ENCODE data around the gene BCO1. TPM values are rescaled to one million over a fixed set of nuclear protein-coding genes. Genes with fewer than 3 reads are reported as not detected.

The BCO1 gene
- polyA plus RNA-seq, 1 donor, result 0.05 TPM

GRCh38 chr16:81318711-81319110, 80.2 kb downstream of the BCO1 start:
- no peak for DNase-seq (ENCODE audit: low read depth)

GRCh38 chr16:81319221-81319912, 80.9 kb downstream of the BCO1 start:
- no peak for DNase-seq (ENCODE audit: low read depth)

- no peak for DNase-seq (ENCODE audit: low read depth)
Measured at GRCh38 chr16:81321039-81321438, 82.5 kb downstream of the BCO1 start.

- no peak for DNase-seq (ENCODE audit: low read depth)
Measured at GRCh38 chr16:81321536-81321935, 83.0 kb downstream of the BCO1 start.

GRCh38 chr16:81324808-81325207, 86.3 kb downstream of the BCO1 start:
- DNase-seq (ENCODE audit: low read depth), result no peak

- no peak for DNase-seq (ENCODE audit: low read depth)
Measured at GRCh38 chr16:81327011-81327410, 88.5 kb downstream of the BCO1 start.

- no peak for DNase-seq (ENCODE audit: low read depth)
Measured at GRCh38 chr16:81327447-81328196, 89.1 kb downstream of the BCO1 start.

GRCh38 chr16:81329947-81330346, 91.5 kb downstream of the BCO1 start:
- no peak for DNase-seq (ENCODE audit: low read depth)

GRCh38 chr16:81333356-81333755, 94.9 kb downstream of the BCO1 start:
- no peak for DNase-seq (ENCODE audit: low read depth)

- no peak for DNase-seq (ENCODE audit: low read depth)
Measured at GRCh38 chr16:81335669-81336068, 97.2 kb downstream of the BCO1 start.

- no peak for DNase-seq (ENCODE audit: low read depth)
Measured at GRCh38 chr16:81337097-81337496, 98.6 kb downstream of the BCO1 start.

Other genes starting within 250 kb of the BCO1 start
- gene CMC2, start 231.8 kb upstream of the BCO1 start, polyA plus RNA-seq (ENCODE audit: insufficient read length), result 35.4 TPM
- 10.0 TPM for gene CENPN, start 231.5 kb upstream of the BCO1 start, polyA plus RNA-seq (ENCODE audit: insufficient read length)
- 28.2 TPM for gene ATMIN, start 202.8 kb upstream of the BCO1 start, polyA plus RNA-seq (ENCODE audit: insufficient read length)
- 0.19 TPM for gene C16orf46, start 161.5 kb upstream of the BCO1 start, polyA plus RNA-seq (ENCODE audit: insufficient read length)
- 49.2 TPM for gene GCSH, start 142.3 kb upstream of the BCO1 start, polyA plus RNA-seq (ENCODE audit: insufficient read length)
- 2.7 TPM for gene GAN, start 76.3 kb downstream of the BCO1 start, polyA plus RNA-seq (ENCODE audit: insufficient read length)
- gene CMIP, start 206.1 kb downstream of the BCO1 start, polyA plus RNA-seq (ENCODE audit: insufficient read length), result 11.9 TPM